Posterior cingulate gyrus (tissue), 11 donors: ENCODE results near the gene AHRR.
"Not testable (repeated sequence)": the region's sequence is repeated elsewhere in the genome, so short reads cannot be mapped to it uniquely, and the experiment has no call there.

Experiments
- DNase-seq, 10 donors: peaks; one replicate each; pipeline versions ENCODE4 v3.0.0 to v3.0.0-alpha.2; 2020 to 2021; ENCODE audit warnings: mixed read lengths in 3 of 10
- intact Hi-C: fragments of 100-400 bp; cut with DNase I; formaldehyde crosslinking; loops from one replicate; pipeline ENCODE4 v1.15.1; 2023

Gene AHRR

GRCh38 chr5:359301-359897 lies 37.9 kb downstream of the AHRR start:
- peak in 1 of 10 donors; percentile 41 for DNase-seq
- intact Hi-C loops, result no loop called here

- intact Hi-C loops, result no loop called here
- DNase-seq, result peak in 2 of 10 donors; percentile 47 to 63
Observed at GRCh38 chr5:360257-361027, 38.9 kb downstream of the AHRR start.

GRCh38 chr5:362189-362588 lies 40.7 kb downstream of the AHRR start:
- no peak for DNase-seq
- intact Hi-C loops, result no loop called here

GRCh38 chr5:362978-363765 lies 41.7 kb downstream of the AHRR start:
- DNase-seq, result peak in 1 of 10 donors; percentile 55
- intact Hi-C loops, result no loop called here

- intact Hi-C loops, result no loop called here
- DNase-seq, result no peak
Observed at GRCh38 chr5:364497-364896, 43.0 kb downstream of the AHRR start.

GRCh38 chr5:366541-367357 lies 45.2 kb downstream of the AHRR start:
- DNase-seq, result peak in 2 of 10 donors; percentile 20 to 51
- intact Hi-C loops, result no loop called here

- intact Hi-C loops, result no loop called here
- peak in 3 of 10 donors; percentile 59 to 75 (median 59) for DNase-seq
Observed at GRCh38 chr5:367358-368130, 46.0 kb downstream of the AHRR start.

- DNase-seq, result peak in 2 of 10 donors; percentile 69 to 78
- intact Hi-C loops, result no loop called here
Observed at GRCh38 chr5:368183-369084, 46.9 kb downstream of the AHRR start.

- peak in 2 of 10 donors; percentile 55 to 82 for DNase-seq
- intact Hi-C loops, result no loop called here
Observed at GRCh38 chr5:369151-369868, 47.8 kb downstream of the AHRR start.

- intact Hi-C loops, result not testable (repeated sequence)
- DNase-seq, result peak in 2 of 10 donors; percentile 9 to 31
Observed at GRCh38 chr5:369869-370236, 48.3 kb downstream of the AHRR start.

GRCh38 chr5:370311-370958 lies 48.9 kb downstream of the AHRR start:
- peak in 2 of 10 donors; percentile 60 to 73 for DNase-seq
- intact Hi-C loops, result no loop called here

- DNase-seq, result peak in 2 of 10 donors; percentile 55 to 77
- intact Hi-C loops, result no loop called here
Observed at GRCh38 chr5:370959-371810, 49.7 kb downstream of the AHRR start.

- intact Hi-C loops, result no loop called here
- DNase-seq, result peak in 2 of 10 donors; percentile 49 to 61
Observed at GRCh38 chr5:371811-372555, 50.5 kb downstream of the AHRR start.

GRCh38 chr5:372556-372995 lies 51.1 kb downstream of the AHRR start:
- DNase-seq, result peak in 3 of 10 donors; percentile 40 to 77 (median 70)
- intact Hi-C loops, result no loop called here

- DNase-seq, result peak in 3 of 10 donors; percentile 75 to 81 (median 81)
Observed at GRCh38 chr5:372996-373709, 51.6 kb downstream of the AHRR start.

More at GRCh38 chr5:372996-373709, 51.6 kb downstream of the AHRR start:
- intact Hi-C loops, result no loop called here
